Measurements from ENCODE around the gene OR2A12. TPM values are rescaled to one million over a fixed set of nuclear protein-coding genes. Genes with fewer than 3 reads are reported as not detected.

OR2A12 gene
- total RNA-seq, 4 donors from 2014 or later = not detected

GRCh38 chr7:144100607-144101006 lies 14.5 kb downstream of the OR2A12 start:
- Histone ChIP-seq H3K9me3 (no peaks in the 10 kb centered on the region), H3K4me1 (no peaks in the 10 kb centered on the region), H3K27ac (no peak overlapping the region), H3K36me3 (no peaks in the 10 kb centered on the region), H3K4me3 (no peak overlapping the region), H3K27me3 (no peaks in the 10 kb centered on the region)
- DNase-seq = no peak
- TF ChIP-seq CTCF (IDR thresholded peaks at IDR 0.05) (no peak), POLR2A (IDR thresholded peaks at IDR 0.05) (no peak)
- intact Hi-C loops (cut with DNase I; ENCODE audit: low total_unique reads) = no loop called here

- no peaks in the 10 kb centered on the region for H3K4me1 ChIP-seq
- TF ChIP-seq POLR2A (IDR thresholded peaks at IDR 0.05) = no peak
- no peak for TF ChIP-seq CTCF (IDR thresholded peaks at IDR 0.05)
- no peaks in the 10 kb centered on the region for H3K9me3 ChIP-seq
- intact Hi-C loops (cut with DNase I; ENCODE audit: low total_unique reads) = no loop called here
- no peak for DNase-seq
- H3K36me3 ChIP-seq = no peaks in the 10 kb centered on the region
- H3K27me3 ChIP-seq = no peaks in the 10 kb centered on the region
- no peak overlapping the region for H3K27ac ChIP-seq
- H3K4me3 ChIP-seq = no peak overlapping the region
These were observed 16.0 kb downstream of the OR2A12 start for GRCh38 chr7:144102041-144102440.

- intact Hi-C loops (cut with DNase I; ENCODE audit: low total_unique reads) = no loop called here
- DNase-seq = no peak
- Histone ChIP-seq H3K4me3 (no peak overlapping the region), H3K36me3 (no peaks in the 10 kb centered on the region), H3K27me3 (no peaks in the 10 kb centered on the region), H3K9me3 (no peaks in the 10 kb centered on the region), H3K4me1 (no peaks in the 10 kb centered on the region), H3K27ac (no peak overlapping the region)
- TF ChIP-seq CTCF (IDR thresholded peaks at IDR 0.05) (no peak), POLR2A (IDR thresholded peaks at IDR 0.05) (no peak)
These were observed 19.1 kb downstream of the OR2A12 start for GRCh38 chr7:144105211-144105610.

- TF ChIP-seq POLR2A (IDR thresholded peaks at IDR 0.05) (no peak), CTCF (IDR thresholded peaks at IDR 0.05) (no peak)
- Histone ChIP-seq H3K36me3 (no peaks in the 10 kb centered on the region), H3K27ac (no peak within 1 kb of the TSS), H3K4me1 (no peaks in the 10 kb centered on the region), H3K4me3 (no peak within 1 kb of the TSS), H3K27me3 (no peaks in the 10 kb centered on the region), H3K9me3 (no peaks in the 10 kb centered on the region)
- no peak for DNase-seq
- intact Hi-C loops (cut with DNase I; ENCODE audit: low total_unique reads) = no loop called here
These were observed 23.2 kb downstream of the OR2A12 start, which contains the start of gene OR2A2 for GRCh38 chr7:144109283-144109682. Gene OR2A2, plus strand, starts transcription at chr7:144109583. Its CDS starts 0 bp downstream, at chr7:144109583.

GRCh38 chr7:144110272-144110671 lies 24.2 kb downstream of the OR2A12 start:
- H3K27ac ChIP-seq = no peak overlapping the region
- DNase-seq = no peak
- no peaks in the 10 kb centered on the region for H3K27me3 ChIP-seq
- no peaks in the 10 kb centered on the region for H3K36me3 ChIP-seq
- H3K4me1 ChIP-seq = no peaks in the 10 kb centered on the region
- H3K9me3 ChIP-seq = no peaks in the 10 kb centered on the region
- TF ChIP-seq POLR2A (IDR thresholded peaks at IDR 0.05) = no peak
- TF ChIP-seq CTCF (IDR thresholded peaks at IDR 0.05) = no peak
- H3K4me3 ChIP-seq = no peak overlapping the region
- intact Hi-C loops (cut with DNase I; ENCODE audit: low total_unique reads) = no loop called here
